Measurements from ENCODE around the gene CGRRF1. TPM values are rescaled to one million over a fixed set of nuclear protein-coding genes. Genes with fewer than 3 reads are reported as not detected.

The CGRRF1 gene
- total and polyA plus RNA-seq, 9 of the 15 experiments (the other 6 are each of a cell fraction or from before 2014, with no cell fraction given), result 2.8 to 15.8 (median 4.6) TPM

GRCh38 chr14:54488646-54489317 lies 20.9 kb upstream of the CGRRF1 start, which contains the start of gene GMFB (continued):
- TF ChIP-seq NR0B1 (IDR thresholded peaks at IDR 0.05; ENCODE audit: partially characterized antibody), result no peak
- TF ChIP-seq ZNF639 (CRISPR knock-in tag; conservative IDR thresholded peaks at IDR 0.05 in 1 of 2, IDR thresholded peaks at IDR 0.05 in 1 of 2), result peak in 1 of 2 experiments; percentile 30; a peak in 1 of 4 replicates
- TF ChIP-seq RBBP5 (IDR thresholded peaks at IDR 0.05; ENCODE audit: borderline replicate concordance, insufficient read depth, low read length, poor library complexity, severe bottlenecking), result peak; percentile 67
- peak; percentile 68 for TF ChIP-seq TAF1 (IDR thresholded peaks at IDR 0.05; ENCODE audit: control insufficient read depth, extremely low read depth, insufficient read depth, low read length, severe bottlenecking)
- peak; percentile 59; the same call in 1 of the 2 replicates for TF ChIP-seq PHF8 (IDR thresholded peaks at IDR 0.05; ENCODE audit: borderline replicate concordance, low read length)
- TF ChIP-seq ZC3H8 (IDR thresholded peaks at IDR 0.05), result no peak
- TF ChIP-seq MYBL2 (IDR thresholded peaks at IDR 0.05; ENCODE audit: low read depth), result no peak
- no peak for TF ChIP-seq MYBL2 (CRISPR knock-in tag; IDR thresholded peaks at IDR 0.05; ENCODE audit: borderline replicate concordance)
- TF ChIP-seq ZNF79 (CRISPR knock-in tag; IDR thresholded peaks at IDR 0.05; ENCODE audit: low read depth), result no peak
- TF ChIP-seq COPS2 (conservative IDR thresholded peaks at IDR 0.05), result no peak
- TF ChIP-seq, protein P1, sequence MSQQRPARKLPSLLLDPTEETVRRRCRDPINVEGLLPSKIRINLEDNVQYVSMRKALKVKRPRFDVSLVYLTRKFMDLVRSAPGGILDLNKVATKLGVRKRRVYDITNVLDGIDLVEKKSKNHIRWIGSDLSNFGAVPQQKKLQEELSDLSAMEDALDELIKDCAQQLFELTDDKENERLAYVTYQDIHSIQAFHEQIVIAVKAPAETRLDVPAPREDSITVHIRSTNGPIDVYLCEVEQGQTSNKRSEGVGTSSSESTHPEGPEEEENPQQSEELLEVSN (IDR thresholded peaks at IDR 0.05; ENCODE audit: borderline replicate concordance in 1 of 2, extremely low read depth in 1 of 2, insufficient read depth in 1 of 2, insufficient read length in 1 of 2, low read depth in 1 of 2, low read length in 1 of 2, poor library complexity in 1 of 2, severe bottlenecking in 1 of 2), result peak; percentile 21 to 80
- no peak for TF ChIP-seq PRMT5 (CRISPR knock-in tag; IDR thresholded peaks at IDR 0.05)
- TF ChIP-seq, protein P2, sequence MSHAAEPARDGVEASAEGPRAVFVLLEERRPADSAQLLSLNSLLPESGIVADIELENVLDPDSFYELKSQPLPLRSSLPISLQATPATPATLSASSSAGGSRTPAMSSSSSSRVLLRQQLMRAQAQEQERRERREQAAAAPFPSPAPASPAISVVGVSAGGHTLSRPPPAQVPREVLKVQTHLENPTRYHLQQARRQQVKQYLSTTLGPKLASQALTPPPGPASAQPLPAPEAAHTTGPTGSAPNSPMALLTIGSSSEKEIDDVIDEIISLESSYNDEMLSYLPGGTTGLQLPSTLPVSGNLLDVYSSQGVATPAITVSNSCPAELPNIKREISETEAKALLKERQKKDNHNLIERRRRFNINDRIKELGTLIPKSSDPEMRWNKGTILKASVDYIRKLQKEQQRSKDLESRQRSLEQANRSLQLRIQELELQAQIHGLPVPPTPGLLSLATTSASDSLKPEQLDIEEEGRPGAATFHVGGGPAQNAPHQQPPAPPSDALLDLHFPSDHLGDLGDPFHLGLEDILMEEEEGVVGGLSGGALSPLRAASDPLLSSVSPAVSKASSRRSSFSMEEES (CRISPR knock-in tag; IDR thresholded peaks at IDR 0.05), result no peak
- no peak for TF ChIP-seq TCF3 (CRISPR knock-in tag; IDR thresholded peaks at IDR 0.05)
- no peak for TF ChIP-seq CBX3 (IDR thresholded peaks at IDR 0.05; ENCODE audit: borderline replicate concordance in 1 of 2, low read length in 2 of 2)
- TF ChIP-seq ARID3A (IDR thresholded peaks at IDR 0.05; ENCODE audit: borderline replicate concordance, low read depth, low read length), result no peak
- TF ChIP-seq SRSF9 (IDR thresholded peaks at IDR 0.05; ENCODE audit: borderline replicate concordance, low read depth, low read length), result no peak

Measured in K562 (cell line).